ENCODE data around the gene GMPS. TPM values are rescaled to one million over a fixed set of nuclear protein-coding genes. Genes with fewer than 3 reads are reported as not detected.

GMPS gene
- total and polyA plus RNA-seq, 9 of the 15 experiments (the other 6 are each of a cell fraction or from before 2014, with no cell fraction given) = 73.7 to 282 (median 156) TPM

DNA sequence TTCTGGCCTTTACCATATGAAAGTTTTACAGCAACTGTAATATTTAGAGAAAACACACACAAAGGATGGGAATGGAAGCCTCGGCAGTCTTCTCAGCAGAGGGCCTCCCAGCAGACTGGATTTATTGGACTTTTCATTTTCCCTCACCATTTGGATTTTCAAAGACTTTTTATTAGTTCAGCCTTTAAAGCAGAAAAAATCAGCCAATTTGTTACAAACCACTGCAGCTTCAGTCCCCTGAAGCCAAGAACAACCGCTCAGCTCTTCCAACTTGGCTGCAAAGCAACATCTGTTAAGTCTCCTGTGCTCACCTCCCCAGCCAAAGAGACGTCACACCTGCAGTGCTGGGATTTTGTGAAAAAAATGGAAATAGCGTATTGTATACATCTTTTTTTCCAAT lies 120.8 kb downstream of the GMPS start (continued):
- no peak for TF ChIP-seq ZNF586 (CRISPR knock-in tag; conservative IDR thresholded peaks at IDR 0.05)

DNA sequence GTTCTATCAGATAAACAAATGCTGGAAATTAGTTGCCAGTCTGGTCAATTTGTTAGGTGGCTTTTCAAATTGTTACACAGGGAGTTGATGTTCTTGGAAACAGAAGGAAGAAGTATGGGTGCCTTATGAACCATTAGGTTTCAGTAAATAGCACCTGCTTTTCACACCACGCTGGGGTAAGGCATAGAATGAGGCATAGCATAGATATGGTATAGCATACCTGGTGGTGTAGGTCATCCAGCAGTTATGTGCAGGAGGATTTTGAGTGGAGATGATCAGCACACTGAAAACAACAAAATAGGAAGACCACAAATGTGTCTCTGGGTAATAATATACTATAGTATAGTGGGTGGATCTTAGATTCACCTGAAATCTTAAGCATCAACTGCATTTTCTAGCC lies 121.4 kb downstream of the GMPS start:
- FAIRE-seq (no peak), ATAC-seq (no peak), DNase-seq (ENCODE audit: extremely low read depth in 1 of 4, low spot score in 3 of 4) (no peak)
- 0% methylated on average over 1 of the region's 1 CpG for WGBS (ENCODE audit: insufficient coverage, low coverage, missing lambda C conversion rate)
- TF ChIP-seq ZBTB7A (IDR thresholded peaks at IDR 0.05; ENCODE audit: borderline replicate concordance, control insufficient read depth, low read depth, low read length) (no peak), ZNF232 (CRISPR knock-in tag; IDR thresholded peaks at IDR 0.05) (no peak), ZNF77 (CRISPR knock-in tag; IDR thresholded peaks at IDR 0.05) (no peak), LARP7 (IDR thresholded peaks at IDR 0.05) (no peak), ZNF274 (IDR thresholded peaks at IDR 0.05; ENCODE audit: borderline replicate concordance, low read depth, low read length) (no peak), KDM2B (CRISPR knock-in tag; IDR thresholded peaks at IDR 0.05) (no peak), ZFP36 (IDR thresholded peaks at IDR 0.05; ENCODE audit: low read depth, low read length, partially characterized antibody) (no peak), RBFOX2 (IDR thresholded peaks at IDR 0.05; ENCODE audit: low read depth, low read length) (no peak), HNRNPUL1 (IDR thresholded peaks at IDR 0.05; ENCODE audit: low read length) (no peak), ZNF24 (IDR thresholded peaks at IDR 0.05) (no peak), RBM15 (IDR thresholded peaks at IDR 0.05; ENCODE audit: insufficient read depth, low read length) (no peak), PPARD (CRISPR knock-in tag; IDR thresholded peaks at IDR 0.05) (no peak), NEUROD1 (IDR thresholded peaks at IDR 0.05; ENCODE audit: borderline replicate concordance, low read depth, low read length, partially characterized antibody) (no peak)
- Histone ChIP-seq H3K79me2 (ENCODE audit: control insufficient read depth, insufficient read depth, low read length) (no peaks in the 10 kb centered on the region), H3K27me3 (ENCODE audit: control insufficient read depth in 2 of 2, insufficient read depth in 2 of 2, low read length in 2 of 2) (peaks cover 7 to 13% of the 10 kb centered on the region in 2 experiments; a peak in 3 of 5 replicates), H3K9me1 (ENCODE audit: control insufficient read depth, insufficient read depth, low read length) (no peaks in the 10 kb centered on the region), H3K27ac (ENCODE audit: extremely low read depth, low read depth, low read length) (no peak overlapping the region), H3K9ac (ENCODE audit: insufficient read depth in 1 of 2, low read depth in 2 of 2, low read length in 2 of 2) (no peak overlapping the region), H4K20me1 (replicated peaks; ENCODE audit: control insufficient read depth, insufficient read depth, low read length) (no peaks in the 10 kb centered on the region), H3K9me3 (replicated peaks; ENCODE audit: control insufficient read depth, insufficient read depth, low read depth, low read length) (no peaks in the 10 kb centered on the region), H3K36me3 (ENCODE audit: control insufficient read depth, insufficient read depth, low read length) (no peaks in the 10 kb centered on the region), H3K4me1 (replicated peaks in 1 of 2; ENCODE audit: control insufficient read depth in 2 of 2, insufficient read depth in 2 of 2, low read length in 2 of 2) (no peaks in the 10 kb centered on the region), H2AFZ (ENCODE audit: low read depth, low read length) (no peak overlapping the region), H3K4me2 (ENCODE audit: insufficient read depth, low read length) (no peak overlapping the region), H3K4me3 (no peak overlapping the region)
- ChIA-PET CTCF (ENCODE audit: low intra/inter-chr PET ratio) (no interaction called here), POLR2A (no interaction called here)
- in situ Hi-C loops (cut with MboI) (no loop called here), intact Hi-C loops (cut with micrococcal nuclease) (loop anchor here (10.0 kb wide), 1 partner anchor 393 kb away; no protein-coding TSS in a partner anchor)
- BruUV-seq (replicated peaks) = no TSS peak

Other genes starting within 250 kb of the GMPS start
- 0.18 and 0.49 TPM in 2 replicates for gene PLCH1, start 125.6 kb upstream of the GMPS start, total RNA-seq (2014; rRNA removed)
- gene PLCH1, start 125.6 kb upstream of the GMPS start, total RNA-seq (2014; rRNA removed; fragmentation: Illumina TruSeq; extraction: Trizol) = 0.44 and 0.61 TPM in 2 replicates
- 0.40 and 0.49 TPM in 2 replicates for gene PLCH1, start 125.6 kb upstream of the GMPS start, total RNA-seq (2015; rRNA removed; fragmentation: Illumina TruSeq; extraction: Trizol)
- gene PLCH1, start 125.6 kb upstream of the GMPS start, total RNA-seq (2021) = 0.42 and 0.53 TPM in 2 replicates
- 0.43 and 0.50 TPM in 2 replicates for gene PLCH1, start 125.6 kb upstream of the GMPS start, polyA plus RNA-seq (2011; rRNA removed)
- gene PLCH1, start 125.6 kb upstream of the GMPS start, polyA plus RNA-seq (2014; fragmentation: Illumina TruSeq; extraction: Trizol) = 0.36 and 0.62 TPM in 2 replicates
- under 1 TPM; 0.17 to 0.21 TPM for gene PLCH1, start 125.6 kb upstream of the GMPS start, polyA plus RNA-seq (2014; fragmentation: Nextera tagmentation; extraction: Ambion mirVana)
- gene PLCH1, start 125.6 kb upstream of the GMPS start, polyA plus RNA-seq (2014; rRNA removed) = 0.28 and 0.37 TPM in 2 replicates
- 5.7 TPM in 2 replicates for gene C3orf33, start 64.4 kb upstream of the GMPS start, total RNA-seq (2014; rRNA removed)
- gene C3orf33, start 64.4 kb upstream of the GMPS start, total RNA-seq (2014; rRNA removed; fragmentation: Illumina TruSeq; extraction: Trizol) = 10.2 and 12.0 TPM in 2 replicates
- gene C3orf33, start 64.4 kb upstream of the GMPS start, total RNA-seq (2015; rRNA removed; fragmentation: Illumina TruSeq; extraction: Trizol) = 4.9 and 5.7 TPM in 2 replicates
- gene C3orf33, start 64.4 kb upstream of the GMPS start, total RNA-seq (2021) = 5.0 and 5.3 TPM in 2 replicates
- gene C3orf33, start 64.4 kb upstream of the GMPS start, polyA plus RNA-seq (2011; rRNA removed) = 6.2 and 6.8 TPM in 2 replicates
- gene C3orf33, start 64.4 kb upstream of the GMPS start, polyA plus RNA-seq (2014; fragmentation: Illumina TruSeq; extraction: Trizol) = 6.6 TPM in 2 replicates
- 1 to 10 TPM; 4.1 to 6.0 TPM for gene C3orf33, start 64.4 kb upstream of the GMPS start, polyA plus RNA-seq (2014; fragmentation: Nextera tagmentation; extraction: Ambion mirVana)
- gene C3orf33, start 64.4 kb upstream of the GMPS start, polyA plus RNA-seq (2014; rRNA removed) = 6.3 and 7.0 TPM in 2 replicates
- 16.4 and 21.1 TPM in 2 replicates for gene SLC33A1, start 16.2 kb upstream of the GMPS start, total RNA-seq (2014; rRNA removed)
- 23.0 and 25.5 TPM in 2 replicates for gene SLC33A1, start 16.2 kb upstream of the GMPS start, total RNA-seq (2014; rRNA removed; fragmentation: Illumina TruSeq; extraction: Trizol)
- gene SLC33A1, start 16.2 kb upstream of the GMPS start, total RNA-seq (2015; rRNA removed; fragmentation: Illumina TruSeq; extraction: Trizol) = 25.0 and 26.8 TPM in 2 replicates
- gene SLC33A1, start 16.2 kb upstream of the GMPS start, total RNA-seq (2021) = 22.0 and 22.7 TPM in 2 replicates
- 25.5 and 29.2 TPM in 2 replicates for gene SLC33A1, start 16.2 kb upstream of the GMPS start, polyA plus RNA-seq (2011; rRNA removed)
- 18.8 and 20.5 TPM in 2 replicates for gene SLC33A1, start 16.2 kb upstream of the GMPS start, polyA plus RNA-seq (2014; fragmentation: Illumina TruSeq; extraction: Trizol)
- 1 to 10 TPM; 6.2 to 7.8 TPM for gene SLC33A1, start 16.2 kb upstream of the GMPS start, polyA plus RNA-seq (2014; fragmentation: Nextera tagmentation; extraction: Ambion mirVana)
- 18.3 and 19.6 TPM in 2 replicates for gene SLC33A1, start 16.2 kb upstream of the GMPS start, polyA plus RNA-seq (2014; rRNA removed)
- gene KCNAB1, start 249.9 kb downstream of the GMPS start, total RNA-seq (2014; rRNA removed) = 0.41 and 0.59 TPM in 2 replicates
- gene KCNAB1, start 249.9 kb downstream of the GMPS start, total RNA-seq (2014; rRNA removed; fragmentation: Illumina TruSeq; extraction: Trizol) = 0.51 and 0.93 TPM in 2 replicates
- gene KCNAB1, start 249.9 kb downstream of the GMPS start, total RNA-seq (2015; rRNA removed; fragmentation: Illumina TruSeq; extraction: Trizol) = 0.14 and 0.19 TPM in 2 replicates
- gene KCNAB1, start 249.9 kb downstream of the GMPS start, total RNA-seq (2021) = 0.40 and 0.76 TPM in 2 replicates
- gene KCNAB1, start 249.9 kb downstream of the GMPS start, polyA plus RNA-seq (2011; rRNA removed) = 0.26 and 0.42 TPM in 2 replicates
- 0.32 and 0.61 TPM in 2 replicates for gene KCNAB1, start 249.9 kb downstream of the GMPS start, polyA plus RNA-seq (2014; fragmentation: Illumina TruSeq; extraction: Trizol)
- 1 to 10 TPM in 1 of 2 experiments, under 1 TPM in 1; 0.80 to 1.2 TPM for gene KCNAB1, start 249.9 kb downstream of the GMPS start, polyA plus RNA-seq (2014; fragmentation: Nextera tagmentation; extraction: Ambion mirVana)
- 0.32 and 0.41 TPM in 2 replicates for gene KCNAB1, start 249.9 kb downstream of the GMPS start, polyA plus RNA-seq (2014; rRNA removed)

All from K562 (cell line).